ENCODE measurements around the gene CFAP299. TPM values are rescaled to one million over a fixed set of nuclear protein-coding genes. Genes with fewer than 3 reads are reported as not detected.

CFAP299 gene
- total RNA-seq, 1 experiment from 2014 or later, result not detected

DNA sequence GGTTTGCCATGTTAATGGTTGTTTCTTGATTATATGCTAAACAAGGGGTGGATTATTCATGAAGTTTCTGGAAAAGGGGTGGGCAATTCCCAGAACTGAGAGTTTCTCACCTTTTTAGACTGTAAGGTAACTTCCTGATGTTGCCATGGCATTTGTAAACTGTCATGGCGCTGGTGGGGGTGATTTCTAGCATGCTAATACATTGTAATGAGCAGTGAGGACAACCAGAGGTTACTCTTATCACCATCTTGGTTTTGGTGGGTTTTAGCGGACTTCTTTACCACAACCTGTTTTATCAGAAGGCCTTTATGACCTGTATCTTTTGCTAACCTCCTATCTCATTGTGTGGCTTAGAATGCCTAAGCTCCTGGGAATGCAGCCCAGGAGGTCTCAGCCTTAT lies 81.5 kb downstream of the CFAP299 start:
- POLR2A ChIA-PET (ENCODE audit: low non-redundant PET), result no interaction called here
- intact Hi-C loops (cut with micrococcal nuclease; ENCODE audit: unreplicated experiment), result no loop called here
- H3K4me1 ChIP-seq (ENCODE audit: insufficient read depth, low read length, poor library complexity, severe bottlenecking), result no peaks in the 10 kb centered on the region
- BruUV-seq (replicated peaks), result no TSS peak
- H3K9me3 ChIP-seq (ENCODE audit: low read depth, low read length, poor library complexity, severe bottlenecking), result no peaks in the 10 kb centered on the region
- H3K4me3 ChIP-seq (ENCODE audit: low read depth, low read length, poor library complexity, severe bottlenecking), result no peak overlapping the region
- no peaks in the 10 kb centered on the region for H3K27me3 ChIP-seq (replicated peaks; ENCODE audit: insufficient read depth, low read depth, low read length, poor library complexity)
- TF ChIP-seq, protein P1, sequence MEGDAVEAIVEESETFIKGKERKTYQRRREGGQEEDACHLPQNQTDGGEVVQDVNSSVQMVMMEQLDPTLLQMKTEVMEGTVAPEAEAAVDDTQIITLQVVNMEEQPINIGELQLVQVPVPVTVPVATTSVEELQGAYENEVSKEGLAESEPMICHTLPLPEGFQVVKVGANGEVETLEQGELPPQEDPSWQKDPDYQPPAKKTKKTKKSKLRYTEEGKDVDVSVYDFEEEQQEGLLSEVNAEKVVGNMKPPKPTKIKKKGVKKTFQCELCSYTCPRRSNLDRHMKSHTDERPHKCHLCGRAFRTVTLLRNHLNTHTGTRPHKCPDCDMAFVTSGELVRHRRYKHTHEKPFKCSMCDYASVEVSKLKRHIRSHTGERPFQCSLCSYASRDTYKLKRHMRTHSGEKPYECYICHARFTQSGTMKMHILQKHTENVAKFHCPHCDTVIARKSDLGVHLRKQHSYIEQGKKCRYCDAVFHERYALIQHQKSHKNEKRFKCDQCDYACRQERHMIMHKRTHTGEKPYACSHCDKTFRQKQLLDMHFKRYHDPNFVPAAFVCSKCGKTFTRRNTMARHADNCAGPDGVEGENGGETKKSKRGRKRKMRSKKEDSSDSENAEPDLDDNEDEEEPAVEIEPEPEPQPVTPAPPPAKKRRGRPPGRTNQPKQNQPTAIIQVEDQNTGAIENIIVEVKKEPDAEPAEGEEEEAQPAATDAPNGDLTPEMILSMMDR (conservative IDR thresholded peaks at IDR 0.05; ENCODE audit: low read depth, low read length), result no peak
- TF ChIP-seq EZH2 (IDR thresholded peaks at IDR 0.05; ENCODE audit: borderline replicate concordance, low read depth, low read length, poor library complexity, severe bottlenecking), result no peak
- no peak for DNase-seq (ENCODE audit: low spot score)
- CTCF ChIA-PET, result no interaction called here
- no peaks in the 10 kb centered on the region for H3K36me3 ChIP-seq (ENCODE audit: insufficient read depth, low read length, poor library complexity, severe bottlenecking)
- H3K27ac ChIP-seq (ENCODE audit: low read depth, low read length, poor library complexity, severe bottlenecking), result no peak overlapping the region

DNA sequence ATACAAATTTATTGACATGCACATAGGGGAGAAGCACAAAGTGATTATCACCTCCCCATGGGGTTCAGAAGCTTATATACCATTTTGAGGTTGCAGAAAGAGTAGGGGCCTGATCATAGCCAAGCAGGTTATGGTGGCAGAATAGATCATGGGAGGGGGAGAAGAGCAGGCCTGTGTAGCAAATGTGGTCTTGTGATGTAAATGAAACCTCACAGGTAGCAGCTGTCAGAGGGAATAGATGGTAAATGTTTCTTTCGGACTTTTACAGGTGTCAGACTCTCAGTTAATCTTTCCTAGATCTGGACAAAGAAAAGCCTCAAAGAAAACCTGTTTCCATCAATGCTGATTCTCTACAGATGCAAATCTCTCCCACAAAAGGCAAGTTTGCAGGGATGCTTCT lies 84.4 kb downstream of the CFAP299 start:
- BruUV-seq (replicated peaks), result no TSS peak
- H3K36me3 ChIP-seq (ENCODE audit: insufficient read depth, low read length, poor library complexity, severe bottlenecking), result no peaks in the 10 kb centered on the region
- TF ChIP-seq, protein P1 (conservative IDR thresholded peaks at IDR 0.05; ENCODE audit: low read depth, low read length), result no peak
- TF ChIP-seq EZH2 (IDR thresholded peaks at IDR 0.05; ENCODE audit: borderline replicate concordance, low read depth, low read length, poor library complexity, severe bottlenecking), result no peak
- H3K27me3 ChIP-seq (replicated peaks; ENCODE audit: insufficient read depth, low read depth, low read length, poor library complexity), result no peaks in the 10 kb centered on the region
- no peak for DNase-seq (ENCODE audit: low spot score)
- H3K27ac ChIP-seq (ENCODE audit: low read depth, low read length, poor library complexity, severe bottlenecking), result no peak overlapping the region
- no peaks in the 10 kb centered on the region for H3K9me3 ChIP-seq (ENCODE audit: low read depth, low read length, poor library complexity, severe bottlenecking)
- ChIA-PET POLR2A (ENCODE audit: low non-redundant PET) (no interaction called here), CTCF (no interaction called here)
- intact Hi-C loops (cut with micrococcal nuclease; ENCODE audit: unreplicated experiment), result no loop called here
- no peak overlapping the region for H3K4me3 ChIP-seq (ENCODE audit: low read depth, low read length, poor library complexity, severe bottlenecking)
- no peaks in the 10 kb centered on the region for H3K4me1 ChIP-seq (ENCODE audit: insufficient read depth, low read length, poor library complexity, severe bottlenecking)

DNA sequence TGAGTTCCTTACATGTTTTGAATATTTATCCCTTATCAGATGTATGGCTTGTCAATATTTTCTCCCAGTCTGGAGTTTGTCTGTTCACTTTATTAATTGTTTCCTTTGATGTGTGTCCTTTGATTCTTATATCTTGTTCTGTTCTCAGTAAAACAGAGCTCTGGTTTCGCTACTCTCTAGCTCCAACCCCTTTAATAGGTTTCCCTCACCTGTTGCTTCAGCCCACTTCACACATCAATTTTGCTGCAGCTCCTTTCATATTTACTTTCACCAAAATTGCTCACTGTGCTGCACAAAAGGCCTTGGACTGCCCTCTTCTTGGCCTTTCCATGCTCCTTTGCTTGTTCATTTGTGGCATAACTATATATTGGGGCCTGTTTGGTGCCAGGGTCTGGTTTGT lies 85.1 kb downstream of the CFAP299 start:
- BruUV-seq (replicated peaks), result no TSS peak
- H3K4me3 ChIP-seq (ENCODE audit: low read depth, low read length, poor library complexity, severe bottlenecking), result no peak overlapping the region
- H3K27ac ChIP-seq (ENCODE audit: low read depth, low read length, poor library complexity, severe bottlenecking), result no peak overlapping the region
- DNase-seq (ENCODE audit: low spot score), result no peak
- H3K36me3 ChIP-seq (ENCODE audit: insufficient read depth, low read length, poor library complexity, severe bottlenecking), result no peaks in the 10 kb centered on the region
- H3K27me3 ChIP-seq (replicated peaks; ENCODE audit: insufficient read depth, low read depth, low read length, poor library complexity), result no peaks in the 10 kb centered on the region
- CTCF ChIA-PET, result no interaction called here
- TF ChIP-seq, protein P1 (conservative IDR thresholded peaks at IDR 0.05; ENCODE audit: low read depth, low read length), result no peak
- TF ChIP-seq EZH2 (IDR thresholded peaks at IDR 0.05; ENCODE audit: borderline replicate concordance, low read depth, low read length, poor library complexity, severe bottlenecking), result no peak
- no peaks in the 10 kb centered on the region for H3K4me1 ChIP-seq (ENCODE audit: insufficient read depth, low read length, poor library complexity, severe bottlenecking)
- intact Hi-C loops (cut with micrococcal nuclease; ENCODE audit: unreplicated experiment), result no loop called here
- POLR2A ChIA-PET (ENCODE audit: low non-redundant PET), result no interaction called here
- H3K9me3 ChIP-seq (ENCODE audit: low read depth, low read length, poor library complexity, severe bottlenecking), result no peaks in the 10 kb centered on the region
